Measurements from ENCODE around the gene ANAPC5. TPM values are rescaled to one million over a fixed set of nuclear protein-coding genes. Genes with fewer than 3 reads are reported as not detected.

Gene ANAPC5
- total RNA-seq, 4 donors from 2014 or later, result 101 to 381 (median 139) TPM

GRCh38 chr12:121373755-121374154 lies 21.5 kb upstream of the ANAPC5 start:
- Histone ChIP-seq H3K9me3 (no peaks in the 10 kb centered on the region), H3K4me1 (no peaks in the 10 kb centered on the region), H3K36me3 (no peaks in the 10 kb centered on the region), H3K4me3 (no peak overlapping the region), H3K27me3 (no peaks in the 10 kb centered on the region), H3K27ac (no peak overlapping the region)
- no peak for DNase-seq
- TF ChIP-seq POLR2A (IDR thresholded peaks at IDR 0.05), result no peak
- TF ChIP-seq, protein P1, sequence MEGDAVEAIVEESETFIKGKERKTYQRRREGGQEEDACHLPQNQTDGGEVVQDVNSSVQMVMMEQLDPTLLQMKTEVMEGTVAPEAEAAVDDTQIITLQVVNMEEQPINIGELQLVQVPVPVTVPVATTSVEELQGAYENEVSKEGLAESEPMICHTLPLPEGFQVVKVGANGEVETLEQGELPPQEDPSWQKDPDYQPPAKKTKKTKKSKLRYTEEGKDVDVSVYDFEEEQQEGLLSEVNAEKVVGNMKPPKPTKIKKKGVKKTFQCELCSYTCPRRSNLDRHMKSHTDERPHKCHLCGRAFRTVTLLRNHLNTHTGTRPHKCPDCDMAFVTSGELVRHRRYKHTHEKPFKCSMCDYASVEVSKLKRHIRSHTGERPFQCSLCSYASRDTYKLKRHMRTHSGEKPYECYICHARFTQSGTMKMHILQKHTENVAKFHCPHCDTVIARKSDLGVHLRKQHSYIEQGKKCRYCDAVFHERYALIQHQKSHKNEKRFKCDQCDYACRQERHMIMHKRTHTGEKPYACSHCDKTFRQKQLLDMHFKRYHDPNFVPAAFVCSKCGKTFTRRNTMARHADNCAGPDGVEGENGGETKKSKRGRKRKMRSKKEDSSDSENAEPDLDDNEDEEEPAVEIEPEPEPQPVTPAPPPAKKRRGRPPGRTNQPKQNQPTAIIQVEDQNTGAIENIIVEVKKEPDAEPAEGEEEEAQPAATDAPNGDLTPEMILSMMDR (IDR thresholded peaks at IDR 0.05), result no peak

GRCh38 chr12:121371404-121371803 lies 19.2 kb upstream of the ANAPC5 start:
- DNase-seq, result no peak
- Histone ChIP-seq H3K27ac (no peak overlapping the region), H3K9me3 (no peaks in the 10 kb centered on the region), H3K36me3 (no peaks in the 10 kb centered on the region), H3K27me3 (no peaks in the 10 kb centered on the region), H3K4me1 (no peaks in the 10 kb centered on the region), H3K4me3 (no peak overlapping the region)
- TF ChIP-seq, protein P1 (IDR thresholded peaks at IDR 0.05), result no peak
- no peak for TF ChIP-seq POLR2A (IDR thresholded peaks at IDR 0.05)

GRCh38 chr12:121366063-121366459 lies 13.8 kb upstream of the ANAPC5 start:
- Histone ChIP-seq H3K9me3 (no peaks in the 10 kb centered on the region), H3K27ac (no peak overlapping the region), H3K36me3 (no peaks in the 10 kb centered on the region), H3K4me3 (no peak overlapping the region), H3K27me3 (no peaks in the 10 kb centered on the region), H3K4me1 (no peaks in the 10 kb centered on the region)
- DNase-seq, result no peak
- TF ChIP-seq, protein P1 (IDR thresholded peaks at IDR 0.05), result no peak
- TF ChIP-seq POLR2A (IDR thresholded peaks at IDR 0.05), result no peak

- no peaks in the 10 kb centered on the region for H3K27me3 ChIP-seq
- H3K27ac ChIP-seq, result no peak overlapping the region
- DNase-seq, result no peak
- no peaks in the 10 kb centered on the region for H3K36me3 ChIP-seq
- TF ChIP-seq, protein P1 (IDR thresholded peaks at IDR 0.05), result no peak
- no peak for TF ChIP-seq POLR2A (IDR thresholded peaks at IDR 0.05)
- H3K9me3 ChIP-seq, result no peaks in the 10 kb centered on the region
- H3K4me3 ChIP-seq, result no peak overlapping the region
- no peaks in the 10 kb centered on the region for H3K4me1 ChIP-seq
These were observed 13.3 kb upstream of the ANAPC5 start for GRCh38 chr12:121365416-121366062.

- no peaks in the 10 kb centered on the region for H3K9me3 ChIP-seq
- H3K27ac ChIP-seq, result no peak overlapping the region
- H3K4me3 ChIP-seq, result no peak overlapping the region
- no peaks in the 10 kb centered on the region for H3K27me3 ChIP-seq
- no peaks in the 10 kb centered on the region for H3K4me1 ChIP-seq
- no peak for DNase-seq
- no peaks in the 10 kb centered on the region for H3K36me3 ChIP-seq
- TF ChIP-seq, protein P1 (IDR thresholded peaks at IDR 0.05), result no peak
- TF ChIP-seq POLR2A (IDR thresholded peaks at IDR 0.05), result no peak
These were observed 12.5 kb upstream of the ANAPC5 start for GRCh38 chr12:121364683-121365121.

All from Peyer's patch (tissue), 4 donors.